Esophagus muscularis mucosa (tissue), 4 donors: ENCODE results near the gene SEMA6A. TPM values are rescaled to one million over a fixed set of nuclear protein-coding genes. Genes with fewer than 3 reads are reported as not detected.

Experiments used
- DNase-seq: peaks from one replicate; pipeline ENCODE4 v3.0.0-alpha.2; 2017; ENCODE audit errors: extremely low spot score
- H3K27ac ChIP-seq, 4 donors: fragments of 200-600 bp; sonication (generic); replicated peaks in 1 of 4; 1 replicate in 3 of 4; 2 replicates in 1 of 4; pipeline ENCODE4 v1.5.1; 2016 to 2019; ENCODE audit warnings: mild to moderate bottlenecking in 1 of 4
- H3K27me3 ChIP-seq, 4 donors: fragments of 200-600 bp; sonication (generic); one replicate each; pipeline versions ENCODE4 v1.5.1 to v1.6.0; 2016 to 2019
- H3K36me3 ChIP-seq, 4 donors: fragments of 200-600 bp; sonication (generic); one replicate each; pipeline ENCODE4 v1.5.1; 2016 to 2019
- H3K4me1 ChIP-seq, 4 donors: fragments of 200-600 bp; sonication (generic); one replicate each; pipeline ENCODE4 v1.5.1; 2016 to 2019
- H3K4me3 ChIP-seq, 4 donors: fragments of 200-600 bp; sonication (generic); 1 replicate in 2 of 4; 2 replicates in 2 of 4; pipeline ENCODE4 v1.5.1; 2016 to 2019; ENCODE audit warnings: mild to moderate bottlenecking in 4 of 4, moderate library complexity in 1 of 4
- H3K9me3 ChIP-seq, 4 donors: fragments of 200-600 bp; sonication (generic); 1 replicate in 3 of 4; 2 replicates in 1 of 4; pipeline ENCODE4 v1.5.1; 2016 to 2019
- CTCF ChIP-seq, 3 experiments: fragments of 200-600 bp in 2 of 3; fragments of 450-650 bp in 1 of 3; sonication (generic) in 2 of 3; IDR thresholded peaks; one replicate each; pipeline ENCODE4 v1.5.1; 2017 to 2019; ENCODE audit warnings: antibody characterized with exemption in 3 of 3, mild to moderate bottlenecking in 2 of 3, moderate library complexity in 1 of 3
- EP300 ChIP-seq: sonication (generic); formaldehyde crosslinking; IDR thresholded peaks from one replicate; pipeline ENCODE4 v1.6.1; 2017; ENCODE audit warnings: antibody characterized with exemption
- POLR2A ChIP-seq: fragments of 450-650 bp; IDR thresholded peaks from one replicate; pipeline ENCODE4 v1.6.1; 2017; ENCODE audit warnings: antibody characterized with exemption, moderate library complexity, mild to moderate bottlenecking, low read depth
- POLR2AphosphoS5 ChIP-seq, 2 donors: sonication (generic); formaldehyde crosslinking; IDR thresholded peaks; one replicate each; pipeline ENCODE4 v1.6.1; 2017; ENCODE audit warnings: antibody characterized with exemption in 2 of 2
- WGBS: methylation state at CpG from one replicate; pipeline ENCODE4 v1.1.5; 2018; 5-methylcytosine and 5-hydroxymethylcytosine counted together
- intact Hi-C: fragments of 100-400 bp; cut with DNase I; formaldehyde crosslinking; loops from one replicate; pipeline ENCODE4 v1.15.1; 2023
- total RNA-seq, 4 donors: library from RNA; depleted of rRNA; stranded (reverse); fragments of >200 nt; gene quantifications; one replicate each; pipeline versions ENCODE4 v1.1.0 to v1.2.1, GENCODE V29; 2016

Gene SEMA6A
- total RNA-seq, 4 donors from 2014 or later = 10.9 to 20.9 (median 14.3) TPM

DNA sequence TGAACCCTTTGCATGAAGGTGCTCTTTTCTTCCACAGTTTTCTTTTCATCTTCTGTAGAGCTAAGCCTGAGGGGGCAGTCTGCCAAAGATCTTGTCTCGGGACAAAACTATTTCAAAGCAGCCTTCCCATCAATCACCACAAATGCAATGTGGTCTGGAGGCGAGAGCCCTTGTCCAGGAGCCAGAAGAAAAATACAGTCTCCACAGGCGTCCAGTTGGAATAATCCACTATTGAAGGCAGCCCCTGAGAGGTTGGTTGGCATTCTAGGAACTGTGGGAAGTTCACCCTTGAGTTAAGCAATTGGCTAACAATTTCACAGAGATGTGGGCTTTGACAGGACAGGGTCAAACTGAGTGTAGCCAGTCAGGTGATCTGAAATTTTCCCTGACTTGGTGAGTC is 72.0 kb downstream of the SEMA6A start:
- Histone ChIP-seq H3K9me3 (no peaks in the 10 kb centered on the region), H3K4me1 (peaks cover 8 to 36% (median 30%) of the 10 kb centered on the region in 4 donors), H3K4me3 (no peak overlapping the region), H3K27ac (peak overlapping the region in 1 of 4 donors; percentile 27), H3K36me3 (no peaks in the 10 kb centered on the region), H3K27me3 (no peaks in the 10 kb centered on the region)
- no peak for DNase-seq
- TF ChIP-seq EP300 (no peak), POLR2A (no peak), POLR2AphosphoS5 (IDR thresholded peaks at IDR 0.05) (no peak), CTCF (IDR thresholded peaks at IDR 0.05) (no peak)
- WGBS = 14% methylated on average over 3 of the region's 3 CpGs
- intact Hi-C loops = no loop called here

DNA sequence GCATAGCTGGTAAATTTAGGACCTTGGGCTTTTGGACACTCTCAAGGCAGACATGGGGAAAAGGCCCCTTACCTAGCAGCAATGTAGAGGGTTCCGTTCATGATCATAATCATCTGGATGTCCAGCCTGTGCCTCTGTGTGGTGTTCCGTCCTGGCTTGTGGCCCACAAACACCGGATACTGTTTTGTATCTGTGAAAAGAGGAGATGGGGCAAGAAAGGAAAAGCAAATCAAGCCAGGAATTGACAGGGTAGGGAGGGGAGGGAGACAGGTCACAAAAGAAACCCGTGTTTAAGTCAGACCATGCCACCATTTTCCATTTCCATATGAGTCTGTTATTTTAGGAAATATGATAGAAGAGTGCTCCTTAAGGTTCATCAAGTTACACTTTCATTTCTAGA is 72.5 kb downstream of the SEMA6A start:
- WGBS = 56% methylated on average over 4 of the region's 4 CpGs
- Histone ChIP-seq H3K4me3 (no peak overlapping the region), H3K4me1 (peaks cover 8 to 32% (median 25%) of the 10 kb centered on the region in 4 donors), H3K36me3 (no peaks in the 10 kb centered on the region), H3K27ac (peak overlapping the region in 1 of 4 donors; percentile 27), H3K27me3 (no peaks in the 10 kb centered on the region), H3K9me3 (no peaks in the 10 kb centered on the region)
- no peak for DNase-seq
- TF ChIP-seq EP300 (no peak), POLR2AphosphoS5 (IDR thresholded peaks at IDR 0.05) (no peak), POLR2A (no peak), CTCF (IDR thresholded peaks at IDR 0.05) (no peak)
- intact Hi-C loops = no loop called here

DNA sequence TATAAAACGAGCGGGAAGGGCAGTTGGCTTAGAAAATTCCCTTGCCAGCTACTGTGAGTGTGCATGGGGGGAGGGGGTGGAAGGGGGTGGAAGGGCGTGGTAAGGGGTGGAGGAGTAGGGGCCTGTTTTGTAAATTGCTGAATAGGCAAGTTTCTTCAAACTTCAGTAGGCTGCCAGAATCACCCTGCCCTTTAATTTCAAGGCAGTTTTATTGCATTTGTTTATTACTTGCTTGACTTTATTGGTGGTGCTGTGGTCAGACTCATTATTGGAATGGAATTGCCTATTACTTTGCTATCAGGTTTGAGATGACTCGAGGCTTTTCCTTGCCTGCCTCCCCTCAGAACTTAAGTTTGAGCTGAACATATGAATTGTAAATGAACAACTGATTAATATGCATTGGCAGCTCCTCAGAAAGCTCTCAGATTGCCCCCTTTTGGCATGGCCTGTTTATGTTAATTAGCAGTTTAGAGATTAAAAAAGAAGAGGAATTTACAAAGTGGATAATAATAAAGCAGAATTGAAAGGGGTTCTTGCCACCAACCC is 76.0 kb downstream of the SEMA6A start:
- TF ChIP-seq EP300 = no peak
- TF ChIP-seq POLR2AphosphoS5 (IDR thresholded peaks at IDR 0.05) = no peak
- no peak for TF ChIP-seq CTCF (IDR thresholded peaks at IDR 0.05)
- TF ChIP-seq POLR2A = no peak
- Histone ChIP-seq H3K27me3 (no peaks in the 10 kb centered on the region), H3K4me3 (no peak overlapping the region), H3K9me3 (no peaks in the 10 kb centered on the region), H3K4me1 (peaks cover 8 to 18% (median 15%) of the 10 kb centered on the region in 4 donors), H3K27ac (no peak overlapping the region), H3K36me3 (peaks cover 0 to 21% (median 8%) of the 10 kb centered on the region in 4 donors)
- intact Hi-C loops = no loop called here
- no peak for DNase-seq
- 81% methylated on average over 4 of the region's 4 CpGs for WGBS

- Histone ChIP-seq H3K27ac (no peak overlapping the region), H3K4me1 (peaks cover 6 to 10% (median 9%) of the 10 kb centered on the region in 4 donors)
Measured at GRCh38 chr5:116497631-116498030, 77.0 kb downstream of the SEMA6A start.

More at GRCh38 chr5:116497631-116498030, 77.0 kb downstream of the SEMA6A start:
- H3K36me3 ChIP-seq = peaks cover 0 to 23% (median 8%) of the 10 kb centered on the region in 4 donors
- intact Hi-C loops = no loop called here
- DNase-seq = no peak
- TF ChIP-seq POLR2AphosphoS5 (IDR thresholded peaks at IDR 0.05) (no peak), CTCF (IDR thresholded peaks at IDR 0.05) (no peak), EP300 (no peak), POLR2A (no peak)
- no peak overlapping the region for H3K4me3 ChIP-seq
- WGBS = 97% methylated on average over 5 of the region's 5 CpGs
- H3K9me3 ChIP-seq = no peaks in the 10 kb centered on the region
- no peaks in the 10 kb centered on the region for H3K27me3 ChIP-seq
